GM12878 (cell line): Measurements from ENCODE around the gene VMP1. TPM values are rescaled to one million over a fixed set of nuclear protein-coding genes. Genes with fewer than 3 reads are reported as not detected.

Experiments
- ATAC-seq: fragments of 200-7000 bp; cut with Tn5 transposase; 3 replicates; pipeline ENCODE4 v1.9.1; 2020; ENCODE audit warnings: mild to moderate bottlenecking, moderate library complexity
- BruUV-seq: library from RNA; stranded (reverse); fragments of 400-500 nt; replicated peaks from 2 replicates; lab custom pipeline; 2021; lab: Mats Ljungman, UMichigan
- CTCF ChIA-PET: fragments of 300-600 bp; sonication (Branson Sonifier 250); formaldehyde crosslinking; extraction: SDS; loops from one replicate; lab custom pipeline; 2021; ENCODE audit warnings: inconsistent platforms; lab: Yijun Ruan, JAX
- POLR2A ChIA-PET: fragments of 350-600 bp; formaldehyde crosslinking; extraction: SDS; loops from one replicate; lab custom pipeline; 2021; ENCODE audit warnings: inconsistent platforms; lab: Charles Lee
- RAD21 ChIA-PET: fragments of 300-600 bp; sonication (Branson Sonifier 250); formaldehyde crosslinking; loops from one replicate; lab custom pipeline; 2023; ENCODE audit warnings: antibody characterized with exemption; ENCODE audit not compliant: unreplicated experiment; lab: Charles Lee
- SMC1A ChIA-PET: fragments of 300-600 bp; sonication (Branson Sonifier 250); formaldehyde crosslinking; loops from one replicate; lab custom pipeline; 2023; ENCODE audit not compliant: unreplicated experiment, uncharacterized antibody; lab: Charles Lee
- DNase-seq: peaks from one replicate; pipeline ENCODE4 v3.0.0-alpha.2; 2011; ENCODE audit warnings: low read depth, low spot score
- FAIRE-seq: peaks from 3 replicates; lab custom pipeline; 2011; peaks lifted over from hg19 to GRCh38; lab: Jason Lieb, UNC
- H2AFZ ChIP-seq: 2 replicates; pipeline ENCODE4 v1.6.0; 2011; ENCODE audit warnings: low read depth, low read length, control low read depth; ENCODE audit not compliant: control insufficient read depth
- H3K27ac ChIP-seq: 2 replicates; pipeline ENCODE4 v1.5.1; 2011; ENCODE audit warnings: control low read depth; ENCODE audit not compliant: control insufficient read depth, insufficient read depth
- H3K27me3 ChIP-seq, 2 experiments: replicated peaks in 1 of 2; 2 replicates each; pipeline versions ENCODE4 v1.6.0 to v1.6.1; 2011; ENCODE audit warnings: low read length in 1 of 2; ENCODE audit not compliant: control insufficient read depth in 2 of 2, insufficient read depth in 2 of 2
- H3K36me3 ChIP-seq, 2 experiments: 2 replicates each; pipeline ENCODE4 v1.5.1; 2011; ENCODE audit warnings: low read length in 1 of 2; ENCODE audit not compliant: control insufficient read depth in 2 of 2, insufficient read depth in 2 of 2
- H3K4me1 ChIP-seq: 2 replicates; pipeline ENCODE4 v1.6.1; 2011; ENCODE audit warnings: mild to moderate bottlenecking, low read length, moderate library complexity, mixed read lengths; ENCODE audit not compliant: control insufficient read depth, insufficient read depth
- H3K4me2 ChIP-seq: 2 replicates; pipeline ENCODE4 v1.6.0; 2011; ENCODE audit warnings: control low read depth; ENCODE audit not compliant: control insufficient read depth, insufficient read depth
- H3K4me3 ChIP-seq: fragments of 200-600 bp; sonication (generic); 2 replicates; pipeline ENCODE4 v1.5.1; 2016
- H3K79me2 ChIP-seq: 2 replicates; pipeline ENCODE4 v1.6.0; 2011; ENCODE audit warnings: low read length; ENCODE audit not compliant: control insufficient read depth, insufficient read depth
- H3K9ac ChIP-seq: 2 replicates; pipeline ENCODE4 v1.8.0; 2011; ENCODE audit warnings: low read length, control low read depth, mixed read lengths; ENCODE audit not compliant: control insufficient read depth, insufficient read depth
- H3K9me3 ChIP-seq: replicated peaks from 3 replicates; pipeline ENCODE4 v1.5.1; 2011; ENCODE audit warnings: mild to moderate bottlenecking, low read length; ENCODE audit not compliant: control insufficient read depth, insufficient read depth
- H4K20me1 ChIP-seq: 2 replicates; pipeline ENCODE4 v1.6.0; 2011; ENCODE audit not compliant: control insufficient read depth, insufficient read depth
- whole genome bisulfite sequencing: methylation state at CpG from one replicate; pipeline ENCODE4 v1.1.6; 2016; ENCODE audit warnings: low lambda C conversion rate; ENCODE audit not compliant: insufficient replicate concordance, insufficient coverage; ENCODE audit errors: missing lambda C conversion rate; 5-methylcytosine and 5-hydroxymethylcytosine counted together
- in situ Hi-C: fragments of 300-500 bp; cut with MboI; formaldehyde crosslinking; loops from 9 replicates; pipeline ENCODE4 v1.14.3; 2018; ENCODE audit warnings: mixed read lengths
- intact Hi-C: fragments of 100-400 bp; cut with micrococcal nuclease; formaldehyde crosslinking; loops from one replicate; pipeline ENCODE4 v1.14.2; 2022; ENCODE audit not compliant: unreplicated experiment
- polyA plus RNA-seq, 11 experiments: library from polyadenylated mRNA; depleted of rRNA in 4 of 11; unstranded in 6 of 11; stranded (reverse) in 5 of 11; fragments of >200 nt; fragmentation: Nextera tagmentation in 4 of 11; fragmentation: Illumina TruSeq in 1 of 11; extraction: Ambion mirVana in 4 of 11; extraction: Trizol in 1 of 11; gene quantifications; 1 replicate in 1 of 11; 2 replicates in 10 of 11; pipeline versions ENCODE4 v1.2.1 to v1.2.3, GENCODE V29; 2011 to 2016; ENCODE audit warnings: inconsistent platforms in 2 of 11, missing spikeins in 2 of 11, low read depth in 1 of 11
- total RNA-seq, 4 experiments: library from RNA; depleted of rRNA in 3 of 4; stranded (reverse); fragments of >200 nt in 3 of 4; fragmentation: Illumina TruSeq in 1 of 4; extraction: Trizol in 1 of 4; gene quantifications; 2 replicates each; pipeline versions ENCODE4 v1.2.1 to v1.2.3, GENCODE V29; 2013 to 2021
- TF ChIP-seq, protein P1 (sequence below): IDR thresholded peaks from 2 replicates; pipeline ENCODE4 v1.6.1; 2012; ENCODE audit warnings: mild to moderate bottlenecking, low read depth, low read length
- TF ChIP-seq, protein P2 (sequence below): fragments of 450-650 bp; IDR thresholded peaks from 2 replicates; pipeline ENCODE4 v1.6.1; 2014; ENCODE audit warnings: mild to moderate bottlenecking

VMP1 gene
- total and polyA plus RNA-seq, 10 of the 15 experiments (the other 5 are each of a cell fraction or from before 2014, with no cell fraction given): 88.4 to 199 (median 132) TPM

DNA sequence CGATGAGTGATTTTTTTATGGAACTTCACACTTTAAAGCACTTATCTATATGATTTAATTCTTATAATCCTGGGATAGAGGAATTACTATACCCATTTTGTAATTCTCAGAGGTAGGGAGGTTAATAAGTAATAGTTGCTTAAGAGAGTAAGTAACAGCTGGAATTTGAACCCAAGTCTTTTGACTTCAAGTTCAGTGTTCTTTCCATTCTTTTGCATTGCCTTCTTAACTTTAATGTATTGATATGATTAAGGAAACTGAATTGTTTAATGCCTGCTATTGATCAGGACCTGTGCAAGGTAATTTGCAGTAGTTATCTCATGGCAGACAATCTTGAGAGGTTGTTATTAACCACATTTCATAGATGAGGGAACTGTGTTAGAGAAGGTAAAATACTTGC lies 106.8 kb downstream of the VMP1 start:
- Histone ChIP-seq H3K79me2 (no peaks in the 10 kb centered on the region), H3K9me3 (no peaks in the 10 kb centered on the region), H3K4me1 (peaks cover 5% of the 10 kb centered on the region; the same call in 1 of the 2 replicates), H3K9ac (no peak overlapping the region), H4K20me1 (no peaks in the 10 kb centered on the region), H3K27ac (no peak overlapping the region), H3K36me3 (no peaks in the 10 kb centered on the region; a peak in 1 of 4 replicates), H3K27me3 (no peaks in the 10 kb centered on the region), H3K4me3 (no peak overlapping the region), H2AFZ (no peak overlapping the region), H3K4me2 (no peak overlapping the region)
- WGBS: 100% methylated on average over 1 of the region's 1 CpG
- DNase-seq: no peak
- no peak for FAIRE-seq
- TF ChIP-seq, protein P1, sequence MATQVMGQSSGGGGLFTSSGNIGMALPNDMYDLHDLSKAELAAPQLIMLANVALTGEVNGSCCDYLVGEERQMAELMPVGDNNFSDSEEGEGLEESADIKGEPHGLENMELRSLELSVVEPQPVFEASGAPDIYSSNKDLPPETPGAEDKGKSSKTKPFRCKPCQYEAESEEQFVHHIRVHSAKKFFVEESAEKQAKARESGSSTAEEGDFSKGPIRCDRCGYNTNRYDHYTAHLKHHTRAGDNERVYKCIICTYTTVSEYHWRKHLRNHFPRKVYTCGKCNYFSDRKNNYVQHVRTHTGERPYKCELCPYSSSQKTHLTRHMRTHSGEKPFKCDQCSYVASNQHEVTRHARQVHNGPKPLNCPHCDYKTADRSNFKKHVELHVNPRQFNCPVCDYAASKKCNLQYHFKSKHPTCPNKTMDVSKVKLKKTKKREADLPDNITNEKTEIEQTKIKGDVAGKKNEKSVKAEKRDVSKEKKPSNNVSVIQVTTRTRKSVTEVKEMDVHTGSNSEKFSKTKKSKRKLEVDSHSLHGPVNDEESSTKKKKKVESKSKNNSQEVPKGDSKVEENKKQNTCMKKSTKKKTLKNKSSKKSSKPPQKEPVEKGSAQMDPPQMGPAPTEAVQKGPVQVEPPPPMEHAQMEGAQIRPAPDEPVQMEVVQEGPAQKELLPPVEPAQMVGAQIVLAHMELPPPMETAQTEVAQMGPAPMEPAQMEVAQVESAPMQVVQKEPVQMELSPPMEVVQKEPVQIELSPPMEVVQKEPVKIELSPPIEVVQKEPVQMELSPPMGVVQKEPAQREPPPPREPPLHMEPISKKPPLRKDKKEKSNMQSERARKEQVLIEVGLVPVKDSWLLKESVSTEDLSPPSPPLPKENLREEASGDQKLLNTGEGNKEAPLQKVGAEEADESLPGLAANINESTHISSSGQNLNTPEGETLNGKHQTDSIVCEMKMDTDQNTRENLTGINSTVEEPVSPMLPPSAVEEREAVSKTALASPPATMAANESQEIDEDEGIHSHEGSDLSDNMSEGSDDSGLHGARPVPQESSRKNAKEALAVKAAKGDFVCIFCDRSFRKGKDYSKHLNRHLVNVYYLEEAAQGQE: no peak
- TF ChIP-seq, protein P2, sequence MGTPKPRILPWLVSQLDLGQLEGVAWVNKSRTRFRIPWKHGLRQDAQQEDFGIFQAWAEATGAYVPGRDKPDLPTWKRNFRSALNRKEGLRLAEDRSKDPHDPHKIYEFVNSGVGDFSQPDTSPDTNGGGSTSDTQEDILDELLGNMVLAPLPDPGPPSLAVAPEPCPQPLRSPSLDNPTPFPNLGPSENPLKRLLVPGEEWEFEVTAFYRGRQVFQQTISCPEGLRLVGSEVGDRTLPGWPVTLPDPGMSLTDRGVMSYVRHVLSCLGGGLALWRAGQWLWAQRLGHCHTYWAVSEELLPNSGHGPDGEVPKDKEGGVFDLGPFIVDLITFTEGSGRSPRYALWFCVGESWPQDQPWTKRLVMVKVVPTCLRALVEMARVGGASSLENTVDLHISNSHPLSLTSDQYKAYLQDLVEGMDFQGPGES: no peak
- ATAC-seq: no peak
- ChIA-PET SMC1A (interaction anchor here (0.8 to 1.4 kb wide), 7 partner anchors 8 to 45 kb away, joined by 3 to 6 read pairs (median 3); no protein-coding TSS in a partner anchor), CTCF (interaction anchor here (1.1 to 1.3 kb wide), 2 partner anchors 14 to 52 kb away, joined by 3 read pairs; no protein-coding TSS in a partner anchor), POLR2A (no interaction called here), RAD21 (interaction anchor here (1.0 to 1.2 kb wide), 3 partner anchors 11 to 15 kb away, joined by 3 to 6 read pairs (median 3); no protein-coding TSS in a partner anchor)
- in situ Hi-C loops: no loop called here
- no TSS peak for BruUV-seq
- intact Hi-C loops: no loop called here
